ENCODE data around the gene CEP70. TPM values are rescaled to one million over a fixed set of nuclear protein-coding genes. Genes with fewer than 3 reads are reported as not detected.
"Not testable (repeated sequence)": the region's sequence is repeated elsewhere in the genome, so short reads cannot be mapped to it uniquely, and the experiment has no call there.

CEP70 gene
- total RNA-seq, 1 experiment from 2014 or later: 35.3 TPM

DNA sequence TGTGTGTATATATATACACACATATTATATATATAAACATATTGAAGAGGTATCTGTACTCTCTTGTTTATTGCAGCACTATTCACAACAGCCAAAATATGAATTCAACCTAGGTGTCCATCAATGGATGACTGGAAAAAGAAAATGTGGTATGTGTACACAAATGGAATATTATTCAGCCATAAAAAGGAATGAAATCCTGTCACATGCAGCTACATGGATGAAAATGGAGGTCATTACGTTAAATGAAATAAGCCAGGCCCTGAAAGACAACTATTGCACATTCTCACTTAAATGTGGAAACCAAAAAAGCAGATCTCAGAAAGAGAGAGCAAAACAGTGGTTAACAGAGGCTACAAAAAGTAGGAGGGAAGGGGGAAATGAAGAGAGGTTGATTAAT lies 49.5 kb downstream of the CEP70 start:
- DNase-seq (ENCODE audit: low spot score): no peak
- in situ Hi-C loops (cut with HindIII; ENCODE audit: low sequenced_read_pairs): no loop called here

DNA sequence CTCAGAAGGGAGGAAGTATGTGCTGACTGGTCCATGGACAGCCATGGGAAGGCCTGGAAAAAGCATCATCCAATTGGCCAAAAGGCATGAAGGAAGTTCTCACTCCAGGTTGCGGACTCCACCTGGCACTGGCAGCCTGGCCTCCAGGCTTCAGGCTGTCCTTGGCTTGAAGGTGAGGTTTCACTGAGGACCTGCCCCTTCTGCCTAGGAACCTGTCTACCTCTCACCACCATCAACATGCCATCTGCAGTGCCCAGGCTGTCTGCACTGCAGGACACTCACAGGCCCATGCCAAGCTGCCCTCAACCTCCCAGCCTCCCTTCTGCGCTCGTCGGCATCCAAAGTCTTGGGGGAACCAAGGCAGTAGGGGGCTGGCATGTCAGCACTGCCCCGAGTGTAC lies 51.1 kb downstream of the CEP70 start:
- no peak for DNase-seq (ENCODE audit: low spot score)
- in situ Hi-C loops (cut with HindIII; ENCODE audit: low sequenced_read_pairs): no loop called here

DNA sequence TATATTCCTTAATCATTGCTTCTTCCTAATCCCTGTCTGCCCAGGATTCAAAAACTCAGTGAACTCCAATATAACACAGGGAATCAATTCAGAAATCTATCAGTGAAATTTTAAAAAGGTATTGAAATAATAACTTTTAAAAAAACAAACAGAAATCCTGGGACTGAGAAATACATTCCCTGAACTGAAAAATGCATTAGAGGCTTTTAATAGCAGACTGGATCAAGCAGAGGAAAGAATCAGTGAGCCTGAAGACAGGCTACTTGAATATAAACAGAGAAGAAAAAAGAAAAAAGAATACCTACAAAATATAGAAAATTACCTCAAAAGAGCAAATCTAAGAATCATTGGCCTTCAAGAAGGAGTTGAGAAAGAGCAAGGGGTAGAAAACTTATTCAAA lies 54.7 kb downstream of the CEP70 start:
- in situ Hi-C loops (cut with HindIII; ENCODE audit: low sequenced_read_pairs): no loop called here
- no peak for DNase-seq (ENCODE audit: low spot score)

DNA sequence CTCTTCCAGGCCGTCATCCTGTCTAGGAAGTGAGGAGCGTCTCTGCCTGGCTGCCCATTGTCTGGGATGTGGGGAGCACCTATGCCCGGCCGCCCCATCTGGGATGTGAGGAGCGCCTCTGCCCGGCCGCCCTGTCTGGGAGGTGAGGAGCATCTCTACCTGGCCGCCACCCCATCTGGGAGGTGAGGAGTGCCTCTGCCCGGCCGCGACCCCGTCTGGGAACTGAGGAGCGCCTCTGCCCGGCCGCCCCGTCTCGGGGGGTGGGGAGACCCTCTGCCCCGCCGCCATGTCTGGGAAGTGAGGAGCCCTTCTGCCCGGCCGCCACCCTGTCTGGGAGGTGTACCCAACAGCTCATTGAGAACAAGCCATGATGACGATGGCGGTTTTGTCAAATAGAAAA lies 72.6 kb downstream of the CEP70 start:
- DNase-seq (ENCODE audit: low spot score); in situ Hi-C loops (cut with HindIII; ENCODE audit: low sequenced_read_pairs): not testable (repeated sequence)

DNA sequence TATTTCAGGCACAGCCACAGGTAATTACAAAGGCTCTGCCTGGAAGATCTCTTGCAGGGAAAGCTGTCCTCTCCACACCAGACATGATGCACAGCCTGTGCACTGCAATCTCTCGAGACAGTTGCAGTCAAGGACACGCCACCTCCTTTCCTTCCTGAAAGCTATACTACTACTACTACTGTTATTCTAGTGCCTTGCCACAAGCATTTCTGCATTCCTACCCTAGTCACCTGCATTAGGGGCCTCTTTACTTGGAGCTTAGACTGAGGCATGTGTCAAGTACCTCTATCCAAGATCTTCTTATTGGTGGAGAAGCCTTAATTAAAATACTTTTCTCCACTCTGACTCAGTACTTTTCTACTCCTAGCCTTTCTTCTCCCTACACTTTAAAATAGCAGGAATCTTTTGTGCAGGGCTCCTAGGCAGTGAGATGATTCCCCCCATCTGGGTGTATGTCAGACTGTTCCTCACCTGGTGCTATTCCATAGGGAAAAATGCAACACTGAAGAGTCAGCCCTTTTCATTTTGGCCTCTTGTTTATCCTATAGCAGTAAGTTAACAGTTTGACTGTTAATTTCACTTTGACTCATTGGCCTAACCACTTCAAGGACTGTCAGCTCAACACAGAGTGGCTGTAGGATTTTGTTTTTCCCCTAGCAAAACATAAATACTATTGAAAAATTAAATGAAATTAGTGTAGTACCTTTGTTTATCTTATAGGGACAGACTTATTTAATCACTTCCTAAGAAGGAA lies 80.8 kb downstream of the CEP70 start:
- in situ Hi-C loops (cut with HindIII; ENCODE audit: low sequenced_read_pairs): no loop called here
- no peak for DNase-seq (ENCODE audit: low spot score)

DNA sequence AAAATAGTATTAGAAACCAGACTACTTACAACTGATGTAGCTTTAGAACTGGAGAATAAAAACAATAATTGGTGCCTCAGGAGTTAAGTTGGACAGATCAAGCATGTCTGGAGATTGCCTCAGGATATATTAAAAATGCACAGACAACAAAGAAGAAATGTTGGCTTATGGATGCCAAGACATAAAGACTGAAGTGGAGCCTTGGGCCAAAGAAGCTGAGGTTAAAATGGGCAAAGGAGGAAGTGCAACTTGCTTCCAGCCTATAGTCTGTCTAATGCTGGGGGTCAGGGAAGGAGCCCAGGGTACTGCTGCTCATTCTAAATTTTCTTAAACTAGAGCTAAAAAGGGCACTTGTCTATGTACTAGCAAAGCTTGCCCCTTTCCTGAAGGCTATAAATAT lies 82.1 kb downstream of the CEP70 start:
- in situ Hi-C loops (cut with HindIII; ENCODE audit: low sequenced_read_pairs): no loop called here
- DNase-seq (ENCODE audit: low spot score): no peak

DNA sequence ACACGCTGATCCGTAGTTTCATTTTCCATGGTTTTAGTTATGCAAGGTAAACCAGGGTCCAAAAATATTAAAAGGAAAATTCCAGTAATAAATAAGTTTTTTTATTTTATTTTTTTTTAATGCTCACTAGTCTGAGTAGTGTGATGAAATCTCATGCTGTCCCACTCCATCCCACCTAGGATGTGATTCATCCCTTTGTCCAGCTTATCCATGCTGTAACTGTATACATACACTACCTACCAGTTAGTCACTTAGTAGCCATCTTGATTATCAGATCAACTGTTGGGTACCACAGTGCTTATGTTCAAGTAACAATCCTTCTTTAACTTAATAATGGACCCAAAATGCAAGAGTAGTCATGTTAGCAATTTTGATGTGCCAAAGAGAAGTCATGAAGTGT lies 84.5 kb downstream of the CEP70 start:
- DNase-seq (ENCODE audit: low spot score): no peak
- in situ Hi-C loops (cut with HindIII; ENCODE audit: low sequenced_read_pairs): no loop called here

DNA sequence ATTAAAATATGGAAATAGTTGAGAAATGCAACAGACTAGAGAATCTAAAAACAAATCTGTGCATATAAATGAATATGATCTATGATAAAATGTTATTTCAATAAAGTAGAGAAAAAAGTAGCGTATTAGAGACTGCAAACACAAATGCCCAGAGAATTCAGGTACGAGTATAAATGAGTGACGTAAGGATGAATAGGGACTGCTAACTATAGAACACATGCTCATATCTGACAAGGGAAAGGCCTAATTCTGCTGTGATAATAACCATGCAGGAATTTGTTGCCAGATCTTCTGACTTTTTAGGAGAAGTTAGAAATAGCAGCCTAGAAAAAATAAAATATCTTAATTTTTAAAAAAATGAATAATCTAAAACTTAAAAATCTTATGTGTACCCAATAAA lies 86.5 kb downstream of the CEP70 start:
- no peak for DNase-seq (ENCODE audit: low spot score)
- in situ Hi-C loops (cut with HindIII; ENCODE audit: low sequenced_read_pairs): no loop called here

DNA sequence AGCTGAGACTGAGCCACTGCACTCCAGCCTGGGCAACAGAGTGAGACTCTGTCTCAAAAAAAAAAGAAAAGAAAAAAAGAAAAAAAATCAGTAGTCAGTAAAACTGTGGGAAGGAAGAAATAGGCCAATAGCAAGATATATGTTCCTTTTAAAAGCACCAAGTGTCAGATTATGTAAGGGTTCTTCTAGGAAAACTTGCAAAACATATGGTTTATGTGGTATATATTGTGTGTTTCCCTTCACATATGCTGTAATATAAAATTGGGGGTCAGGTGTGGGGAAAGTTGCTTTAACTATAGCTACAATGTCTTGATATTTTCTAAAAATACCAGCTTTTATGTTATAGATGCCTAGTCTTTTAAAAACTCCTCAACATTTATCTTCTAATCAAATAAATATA lies 95.1 kb downstream of the CEP70 start:
- in situ Hi-C loops (cut with HindIII; ENCODE audit: low sequenced_read_pairs): no loop called here

DNA sequence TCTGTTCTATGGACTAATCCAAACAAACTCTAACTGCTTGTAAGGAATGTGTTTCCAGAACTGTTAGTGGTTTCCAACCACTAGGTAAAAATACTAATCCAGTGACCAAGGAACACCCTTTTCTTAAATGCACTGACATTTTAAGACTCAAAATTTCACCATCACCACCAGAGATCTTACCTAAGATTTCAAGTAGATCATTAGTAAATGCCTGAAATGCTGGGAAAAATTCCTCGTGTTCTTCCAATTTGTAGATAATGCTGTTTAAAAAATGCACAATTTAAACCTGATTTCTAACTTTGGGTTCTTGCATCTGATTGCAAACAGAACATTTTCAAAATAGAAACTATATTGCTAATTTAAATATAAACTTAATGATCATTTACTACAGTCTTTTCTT lies 96.2 kb downstream of the CEP70 start:
- DNase-seq (ENCODE audit: low spot score): no peak
- in situ Hi-C loops (cut with HindIII; ENCODE audit: low sequenced_read_pairs): no loop called here

More for the DNA sequence above, 95.1 kb downstream of the CEP70 start:
- DNase-seq (ENCODE audit: low spot score): no peak

DNA sequence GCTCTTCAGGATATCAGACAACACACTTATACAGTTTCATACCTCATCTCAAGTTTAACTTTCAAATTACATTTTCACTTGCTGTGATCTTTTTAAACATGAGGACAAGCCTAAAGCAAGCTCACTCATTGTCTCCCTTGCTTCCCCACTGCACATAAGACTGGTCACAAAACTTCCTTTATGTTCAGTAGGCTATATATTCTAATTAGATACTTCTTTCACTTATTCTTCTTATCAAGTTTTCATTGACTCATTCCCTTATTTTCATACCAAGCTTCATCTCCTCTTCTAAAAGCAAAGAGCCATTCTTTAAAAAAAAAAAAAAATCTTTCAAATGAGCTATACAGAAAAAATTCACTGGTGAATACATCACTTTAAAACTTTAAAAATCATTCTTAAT lies 97.0 kb downstream of the CEP70 start:
- in situ Hi-C loops (cut with HindIII; ENCODE audit: low sequenced_read_pairs): no loop called here

DNA sequence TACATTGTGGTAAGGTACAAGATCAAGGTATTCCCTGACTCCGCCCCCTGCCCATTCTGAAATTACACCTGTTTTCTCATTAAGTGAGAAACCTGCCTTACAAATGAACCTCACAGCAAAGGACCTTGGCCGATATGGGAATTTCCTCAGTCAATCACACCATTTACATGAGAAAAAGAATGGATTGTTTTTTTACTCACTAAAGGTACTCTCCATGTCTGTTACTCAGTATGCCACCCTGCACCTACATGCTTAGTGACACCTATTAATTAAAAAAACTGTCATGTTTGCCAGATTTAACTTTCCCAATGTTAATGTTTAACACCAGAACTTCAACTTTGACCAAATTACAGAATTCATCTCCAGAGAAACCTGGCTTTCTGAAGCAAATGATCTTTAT lies 97.6 kb downstream of the CEP70 start:
- in situ Hi-C loops (cut with HindIII; ENCODE audit: low sequenced_read_pairs): no loop called here
- DNase-seq (ENCODE audit: low spot score): no peak

More for the DNA sequence above, 97.0 kb downstream of the CEP70 start:
- no peak for DNase-seq (ENCODE audit: low spot score)

DNA sequence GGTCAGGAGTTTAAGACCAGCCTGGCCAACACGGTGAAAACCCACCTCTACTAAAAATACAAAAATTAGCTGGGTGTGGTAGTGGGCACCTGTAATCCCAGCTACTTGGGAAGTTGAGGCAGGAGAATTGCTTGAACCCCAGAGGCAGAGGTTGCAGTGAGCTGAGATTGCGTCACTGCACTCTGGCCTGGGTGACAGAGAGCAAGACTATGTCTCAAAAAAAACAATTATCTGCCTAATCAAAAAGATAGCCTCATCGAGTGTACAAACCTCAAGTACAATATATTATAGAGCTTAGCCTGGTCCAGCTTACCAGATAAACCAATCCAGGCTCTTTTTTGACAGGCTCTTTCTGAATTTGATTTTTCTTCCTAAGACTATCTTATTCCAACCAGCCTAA lies 98.4 kb downstream of the CEP70 start:
- in situ Hi-C loops (cut with HindIII; ENCODE audit: low sequenced_read_pairs); DNase-seq (ENCODE audit: low spot score): not testable (repeated sequence)

DNA sequence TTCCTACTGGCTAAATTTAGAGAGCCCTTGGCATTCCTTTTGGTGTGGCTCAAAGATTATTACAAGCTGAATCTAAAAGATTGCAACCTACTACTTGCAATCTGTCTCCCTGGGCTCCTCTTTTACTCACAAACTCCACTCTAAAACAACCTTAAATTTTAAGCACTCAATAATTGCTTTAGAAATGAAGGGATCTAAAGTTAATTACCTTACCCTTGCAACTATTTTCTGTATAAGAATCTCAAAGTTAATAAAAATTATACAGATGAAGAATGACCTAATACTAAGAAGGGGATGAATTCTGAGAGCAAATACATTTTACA lies 99.5 kb downstream of the CEP70 start:
- no peak for DNase-seq (ENCODE audit: low spot score)
- in situ Hi-C loops (cut with HindIII; ENCODE audit: low sequenced_read_pairs): no loop called here

DNA sequence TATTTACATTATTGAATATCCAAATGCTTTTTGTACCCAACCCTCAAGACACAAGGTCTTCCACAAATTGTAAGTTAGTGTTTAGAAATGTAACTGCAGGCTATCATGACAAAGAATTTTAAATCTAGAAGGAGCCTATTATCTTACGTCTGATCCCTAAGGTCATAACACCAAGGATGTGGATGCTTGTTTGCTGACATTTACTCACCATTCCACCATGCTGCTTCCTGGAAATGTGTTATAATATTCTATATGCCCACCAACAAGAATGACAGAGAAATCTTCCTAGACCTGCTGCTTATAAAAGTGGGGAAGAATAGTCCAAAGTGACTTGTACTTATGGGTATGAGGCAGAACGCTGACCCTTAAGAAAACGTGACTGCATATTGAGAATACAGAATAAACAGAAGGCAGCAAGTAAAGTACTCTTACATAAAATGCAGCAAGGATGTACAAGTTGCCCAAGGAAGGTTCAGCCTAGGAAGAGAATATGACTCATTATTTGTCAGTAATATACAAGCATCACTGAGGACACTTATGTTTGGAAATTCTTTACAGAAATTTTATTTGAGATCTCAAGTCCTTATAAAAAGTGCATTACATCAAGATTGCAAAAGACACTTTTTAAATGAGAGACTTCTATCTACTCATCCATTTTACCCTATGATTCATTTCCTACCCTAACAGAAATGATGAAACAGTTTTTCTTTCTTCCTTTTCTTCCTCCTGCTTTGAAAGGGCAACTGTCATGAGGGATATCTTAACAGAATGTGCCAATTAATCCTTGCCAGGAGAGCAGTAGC lies 100.1 kb downstream of the CEP70 start:
- peak; percentile 68 for DNase-seq (ENCODE audit: low spot score)
- in situ Hi-C loops (cut with HindIII; ENCODE audit: low sequenced_read_pairs): no loop called here

DNA sequence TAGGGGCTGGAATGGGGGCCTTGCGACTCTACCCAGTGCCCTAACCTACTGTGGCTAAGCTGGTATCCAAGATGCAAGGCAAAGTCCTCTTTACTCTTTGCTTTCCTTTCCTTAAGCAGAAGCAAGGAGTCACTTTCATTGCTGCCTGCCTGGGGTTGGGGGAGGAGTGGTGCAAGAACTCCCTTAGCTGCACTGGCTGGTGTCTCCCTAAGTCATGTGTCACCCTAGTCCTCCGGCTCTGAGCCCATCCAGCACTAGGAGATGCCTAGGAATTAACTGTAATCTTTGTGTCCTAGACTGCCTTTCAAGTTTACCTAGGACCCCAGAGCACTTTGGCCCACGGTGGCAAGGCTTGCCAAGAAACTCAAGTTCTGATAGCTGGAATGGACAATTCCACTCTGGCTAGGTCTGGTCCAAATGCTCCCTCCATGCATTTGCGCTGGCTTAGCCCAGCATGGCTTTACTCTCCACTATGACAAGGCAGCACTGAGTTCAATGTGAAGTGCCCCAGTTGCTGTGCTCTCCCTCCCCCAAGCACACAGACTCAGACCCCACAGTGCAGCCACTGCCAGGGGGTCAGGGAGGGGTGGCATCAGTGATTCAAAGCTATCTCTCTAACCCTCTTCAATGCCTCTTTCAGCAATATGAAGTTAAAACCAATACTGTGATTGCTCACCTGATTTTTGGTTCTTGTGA lies 100.9 kb downstream of the CEP70 start:
- DNase-seq (ENCODE audit: low spot score): no peak
- in situ Hi-C loops (cut with HindIII; ENCODE audit: low sequenced_read_pairs): no loop called here

DNA sequence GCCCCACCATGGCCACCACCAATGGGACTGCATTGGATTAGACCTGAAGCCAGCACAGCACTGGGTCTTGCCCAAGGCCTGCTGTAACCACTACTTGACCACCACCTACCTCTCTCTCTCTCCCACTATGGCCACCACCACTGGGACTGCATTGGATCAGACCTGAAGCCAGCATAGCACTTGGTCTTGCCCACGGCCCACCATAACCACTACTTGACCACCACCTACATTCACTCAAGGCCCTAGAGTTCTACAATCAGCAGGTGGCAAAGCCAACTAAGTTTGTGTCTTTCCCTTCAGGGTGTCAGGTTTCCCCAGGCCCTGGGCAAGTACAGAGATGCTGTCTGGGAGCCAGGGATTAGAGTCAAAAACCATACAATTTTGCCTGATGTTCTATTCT lies 102.1 kb downstream of the CEP70 start:
- no peak for DNase-seq (ENCODE audit: low spot score)
- in situ Hi-C loops (cut with HindIII; ENCODE audit: low sequenced_read_pairs): no loop called here

DNA sequence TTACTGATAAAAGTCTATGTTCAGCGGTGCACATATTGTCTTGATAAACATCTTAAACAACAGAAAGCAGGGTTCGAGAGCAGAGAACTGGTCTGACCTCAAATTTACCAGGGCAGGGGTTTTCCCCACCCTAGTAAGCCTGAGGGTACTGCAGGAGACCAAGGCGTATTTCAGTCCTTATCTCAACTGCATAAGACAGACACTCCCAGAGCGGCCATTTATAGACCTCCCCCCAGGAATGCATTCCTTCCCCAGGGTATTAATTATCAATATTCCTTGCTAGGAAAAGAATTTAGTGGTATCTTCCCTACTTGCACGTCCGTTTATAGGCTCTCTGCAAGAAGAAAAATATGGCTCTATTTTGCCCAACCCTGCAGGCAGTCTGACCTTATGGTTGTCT lies 107.5 kb downstream of the CEP70 start:
- in situ Hi-C loops (cut with HindIII; ENCODE audit: low sequenced_read_pairs); DNase-seq (ENCODE audit: low spot score): not testable (repeated sequence)

DNA sequence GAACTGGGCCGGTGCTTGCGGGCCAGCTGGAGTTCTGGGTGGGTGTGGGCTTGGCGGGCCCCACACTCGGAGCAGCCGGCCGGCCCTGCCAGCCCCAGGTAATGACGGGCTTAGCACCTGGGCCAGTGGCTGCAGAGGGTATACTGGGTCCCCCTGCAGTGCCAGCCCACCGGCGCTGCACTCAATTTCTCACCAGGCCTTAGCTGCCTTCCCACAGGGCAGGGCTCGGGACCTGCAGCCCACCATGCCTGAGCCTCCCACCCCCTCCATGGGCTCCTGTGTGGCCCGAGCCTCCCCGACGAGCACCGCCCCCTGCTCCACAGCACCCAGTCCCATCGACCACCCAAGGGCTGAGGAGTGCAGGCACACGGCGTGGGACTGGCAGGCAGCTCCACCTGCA lies 109.4 kb downstream of the CEP70 start:
- DNase-seq (ENCODE audit: low spot score); in situ Hi-C loops (cut with HindIII; ENCODE audit: low sequenced_read_pairs): not testable (repeated sequence)

DNA sequence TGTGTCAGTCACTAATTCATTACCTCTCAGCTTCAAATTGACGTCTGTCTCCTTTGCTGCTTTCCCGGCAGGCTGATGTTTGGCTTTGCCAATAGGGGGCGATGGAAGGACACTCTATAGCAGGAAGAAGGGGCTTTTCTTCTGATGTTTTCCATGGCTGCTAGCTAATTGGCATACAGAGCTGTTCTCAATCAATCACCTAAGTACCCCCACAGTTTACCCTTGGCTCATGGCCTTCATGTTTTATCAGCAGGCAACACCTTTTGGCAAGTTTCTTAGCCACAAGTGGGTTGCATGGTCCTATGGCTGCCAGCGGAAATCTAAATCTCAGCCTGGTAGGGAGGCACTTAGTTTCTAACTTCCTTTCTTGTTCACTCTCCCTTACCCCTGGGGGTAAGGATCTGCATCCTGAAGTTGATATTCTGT lies 114.6 kb downstream of the CEP70 start:
- DNase-seq (ENCODE audit: low spot score): peak; percentile 20
- in situ Hi-C loops (cut with HindIII; ENCODE audit: low sequenced_read_pairs): no loop called here
